HPDE6-E6E7 (cell line): Measurements from ENCODE around the gene CBX3.
A peak's percentile ranks its signal among the peaks of the same experiment; 100 is the strongest.
"Not testable (repeated sequence)": the region's sequence is repeated elsewhere in the genome, so short reads cannot be mapped to it uniquely, and the experiment has no call there.

Experiments used
- DNase-seq: peaks from one replicate; pipeline ENCODE4 v3.0.0; 2011; ENCODE audit warnings: missing footprints; ENCODE audit errors: extremely low spot score

The CBX3 gene

DNA sequence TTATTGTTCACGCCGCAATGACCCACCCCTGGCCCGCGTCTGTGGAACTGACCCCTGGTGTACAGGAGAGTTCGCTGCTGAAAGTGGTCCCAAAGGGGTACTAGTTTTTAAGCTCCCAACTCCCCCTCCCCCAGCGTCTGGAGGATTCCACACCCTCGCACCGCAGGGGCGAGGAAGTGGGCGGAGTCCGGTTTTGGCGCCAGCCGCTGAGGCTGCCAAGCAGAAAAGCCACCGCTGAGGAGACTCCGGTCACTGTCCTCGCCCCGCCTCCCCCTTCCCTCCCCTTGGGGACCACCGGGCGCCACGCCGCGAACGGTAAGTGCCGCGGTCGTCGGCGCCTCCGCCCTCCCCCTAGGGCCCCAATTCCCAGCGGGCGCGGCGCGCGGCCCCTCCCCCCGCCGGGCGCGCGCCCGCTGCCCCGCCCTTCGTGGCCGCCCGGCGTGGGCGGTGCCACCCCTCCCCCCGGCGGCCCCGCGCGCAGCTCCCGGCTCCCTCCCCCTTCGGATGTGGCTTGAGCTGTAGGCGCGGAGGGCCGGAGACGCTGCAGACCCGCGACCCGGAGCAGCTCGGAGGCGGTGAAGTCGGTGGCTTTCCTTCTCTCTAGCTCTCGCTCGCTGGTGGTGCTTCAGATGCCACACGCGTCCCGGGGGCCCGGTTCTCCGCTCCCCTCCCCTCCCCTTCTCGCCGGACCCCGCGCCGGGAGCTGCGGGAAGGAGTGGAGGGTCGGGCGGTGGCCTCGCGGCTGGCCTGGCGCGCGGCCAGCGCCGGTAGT lies at the start of gene CBX3:
Gene CBX3 (plus strand): TSS at position 499 of the 772 bp plus-strand sequence. CDS start 1,254 bp downstream, outside the sequence.
- DNase-seq = peak; percentile 49

DNA sequence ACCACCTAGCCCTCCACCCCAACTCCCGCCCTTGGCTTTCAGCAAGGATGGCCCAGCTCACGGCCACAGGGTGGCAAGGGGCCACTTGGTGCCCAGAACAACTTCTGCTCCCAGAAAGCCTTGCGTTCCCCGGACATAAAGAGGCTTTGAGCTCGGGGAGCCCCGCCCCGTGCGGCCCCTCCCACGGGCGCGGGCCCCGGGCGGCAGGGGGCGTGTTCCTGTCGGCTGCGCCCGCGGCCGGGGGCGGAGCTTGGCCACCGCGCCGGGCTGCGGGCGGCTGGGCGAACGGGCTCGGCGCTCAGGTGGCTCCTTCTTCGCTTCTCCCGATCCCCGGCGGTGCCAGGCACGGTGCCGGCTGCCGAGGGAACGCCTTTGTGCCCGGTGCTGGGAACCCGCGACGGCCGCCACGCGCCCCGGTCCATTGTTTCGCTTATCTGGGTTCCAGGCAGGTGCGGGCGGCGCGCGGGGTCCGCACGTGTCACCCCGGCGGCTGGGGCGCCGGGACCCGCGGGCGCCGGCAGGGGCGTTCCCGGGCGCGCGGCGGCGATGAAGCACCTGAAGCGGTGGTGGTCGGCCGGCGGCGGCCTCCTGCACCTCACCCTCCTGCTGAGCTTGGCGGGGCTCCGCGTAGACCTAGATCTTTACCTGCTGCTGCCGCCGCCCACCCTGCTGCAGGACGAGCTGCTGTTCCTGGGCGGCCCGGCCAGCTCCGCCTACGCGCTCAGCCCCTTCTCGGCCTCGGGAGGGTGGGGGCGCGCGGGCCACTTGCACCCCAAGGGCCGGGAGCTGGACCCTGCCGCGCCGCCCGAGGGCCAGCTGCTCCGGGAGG lies 49.4 kb upstream of the CBX3 start, which contains the start of gene NFE2L3:
Gene NFE2L3 (plus strand): TSS at position 246 of the 829 bp plus-strand sequence. CDS start 301 bp downstream, at position 547.
- peak; percentile 66 for DNase-seq

DNA sequence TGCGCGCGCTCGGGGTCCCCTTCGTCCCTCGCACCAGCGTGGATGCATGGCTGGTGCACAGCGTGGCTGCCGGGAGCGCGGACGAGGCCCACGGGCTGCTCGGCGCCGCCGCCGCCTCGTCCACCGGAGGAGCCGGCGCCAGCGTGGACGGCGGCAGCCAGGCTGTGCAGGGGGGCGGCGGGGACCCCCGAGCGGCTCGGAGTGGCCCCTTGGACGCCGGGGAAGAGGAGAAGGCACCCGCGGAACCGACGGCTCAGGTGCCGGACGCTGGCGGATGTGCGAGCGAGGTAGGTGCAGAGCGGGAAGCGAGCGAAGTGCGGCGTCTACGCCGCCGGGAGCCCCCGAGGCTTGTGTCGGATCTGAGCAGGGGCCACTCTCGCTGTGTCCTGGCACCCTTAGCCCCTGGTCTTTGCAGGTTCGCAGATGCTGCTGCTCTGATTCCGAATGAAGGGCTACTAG lies 48.7 kb upstream of the CBX3 start:
- not testable (repeated sequence) for DNase-seq

DNA sequence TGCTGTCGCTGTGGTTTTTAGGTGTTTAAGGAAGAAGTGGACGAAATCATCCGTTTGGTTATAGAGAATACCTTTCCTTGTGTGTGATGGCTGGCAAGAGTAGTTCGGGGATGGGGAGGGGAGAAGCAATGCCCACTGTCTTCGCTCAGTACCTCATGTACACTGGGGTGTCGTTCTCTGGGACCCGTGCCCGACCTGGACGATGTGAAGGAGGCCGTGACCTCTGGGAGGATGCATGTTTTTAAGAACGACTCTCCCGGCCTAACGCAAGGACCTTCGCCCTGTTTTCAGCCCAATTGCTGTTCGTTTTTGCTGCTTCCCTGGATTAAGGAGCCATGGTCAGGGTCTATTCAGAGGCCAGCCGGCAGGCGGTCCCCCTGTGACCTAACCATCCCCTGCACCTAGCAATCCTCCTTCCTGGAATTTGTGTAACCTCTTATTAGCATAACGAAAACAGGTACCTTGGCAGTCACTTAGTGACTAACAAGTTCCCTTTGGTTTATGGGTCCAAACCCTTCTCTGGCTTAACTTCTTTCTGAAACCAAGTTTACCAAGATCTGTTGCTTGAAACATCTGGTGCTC lies 48.2 kb upstream of the CBX3 start:
- DNase-seq = no peak

DNA sequence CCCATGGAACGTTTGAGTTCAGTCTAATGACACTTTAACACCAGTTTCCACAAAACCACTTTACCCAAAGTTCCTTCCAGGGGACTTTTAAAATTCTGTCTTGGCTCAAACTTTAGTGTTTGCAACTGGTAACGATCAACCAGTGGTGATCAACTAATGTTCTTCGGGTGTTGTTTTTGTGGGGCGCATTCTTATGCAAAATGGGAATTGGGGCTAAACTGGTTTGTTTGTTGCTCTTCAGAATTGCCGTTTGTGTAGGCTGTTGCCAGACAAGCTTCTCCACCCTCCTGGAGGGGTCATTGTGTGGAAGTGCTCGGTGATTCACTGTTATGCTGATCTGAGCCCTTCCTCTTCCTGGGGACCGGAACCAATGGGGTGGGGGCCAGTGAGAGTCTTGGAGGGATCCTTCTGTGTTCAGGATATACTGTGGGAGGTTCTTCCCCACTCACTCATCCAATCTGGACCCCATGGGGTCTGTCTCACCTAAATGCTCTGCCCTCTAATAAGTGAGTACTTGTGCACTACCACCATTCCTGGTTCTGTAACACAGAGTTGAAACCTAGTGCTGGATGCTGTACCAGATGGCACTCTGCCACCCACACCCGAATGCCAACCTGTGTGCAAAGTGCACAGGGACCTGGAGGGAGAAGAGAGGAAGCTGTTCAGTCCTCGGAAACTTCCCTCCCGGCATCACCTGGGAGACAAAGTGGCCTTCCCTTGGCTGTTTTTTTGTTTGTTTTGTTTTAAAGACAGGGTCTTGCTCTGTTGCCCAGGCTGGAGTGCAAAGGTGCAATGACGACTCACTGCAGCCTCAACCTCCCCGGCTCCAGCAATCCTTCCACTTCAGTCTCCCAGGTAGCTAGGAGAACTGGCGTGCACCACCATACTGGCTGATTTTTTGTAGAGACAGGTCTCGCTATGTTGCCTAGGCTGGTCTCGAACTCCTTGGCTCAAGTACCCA lies 47.4 kb upstream of the CBX3 start:
- DNase-seq = peak; percentile 52

DNA sequence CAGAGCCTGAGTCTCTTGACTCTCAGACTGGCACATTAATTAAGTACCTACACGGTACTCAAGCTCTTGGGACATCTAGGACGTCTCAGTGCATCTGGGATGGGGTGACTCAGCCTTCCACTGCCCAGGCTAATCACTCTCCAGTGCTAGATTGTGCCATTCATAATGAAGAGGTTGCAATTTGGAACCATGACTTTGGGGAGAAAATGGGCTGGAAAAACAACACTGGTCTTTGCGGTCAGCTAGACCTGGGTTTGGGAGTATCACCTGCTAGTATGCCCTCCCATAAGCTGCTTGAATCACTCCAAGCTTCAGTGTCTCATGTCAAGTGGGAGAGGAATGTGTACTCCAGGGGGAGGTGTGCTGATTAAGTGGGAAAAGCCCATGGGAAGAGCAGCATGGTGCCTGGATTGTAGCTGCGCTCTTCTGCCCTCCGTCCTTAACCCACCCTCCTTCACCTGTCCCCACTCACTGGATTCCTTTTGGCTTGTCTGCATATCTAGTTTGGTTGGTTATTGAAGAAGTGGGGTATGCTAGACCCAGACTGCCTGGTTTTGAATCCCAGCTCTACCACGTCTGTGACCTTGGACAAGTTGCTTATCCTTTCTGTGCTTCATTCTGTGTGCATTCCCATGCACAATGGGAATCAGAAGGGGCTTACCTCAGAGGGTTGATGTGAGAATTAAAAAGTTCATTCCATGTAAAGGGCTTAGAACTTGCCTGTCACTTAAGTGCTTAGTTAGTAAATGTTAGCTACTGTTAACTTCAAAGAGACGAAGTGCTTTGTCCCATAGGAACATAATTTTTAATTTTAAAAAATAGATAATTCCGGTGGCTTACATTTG lies 45.8 kb upstream of the CBX3 start:
- peak; percentile 50 for DNase-seq

DNA sequence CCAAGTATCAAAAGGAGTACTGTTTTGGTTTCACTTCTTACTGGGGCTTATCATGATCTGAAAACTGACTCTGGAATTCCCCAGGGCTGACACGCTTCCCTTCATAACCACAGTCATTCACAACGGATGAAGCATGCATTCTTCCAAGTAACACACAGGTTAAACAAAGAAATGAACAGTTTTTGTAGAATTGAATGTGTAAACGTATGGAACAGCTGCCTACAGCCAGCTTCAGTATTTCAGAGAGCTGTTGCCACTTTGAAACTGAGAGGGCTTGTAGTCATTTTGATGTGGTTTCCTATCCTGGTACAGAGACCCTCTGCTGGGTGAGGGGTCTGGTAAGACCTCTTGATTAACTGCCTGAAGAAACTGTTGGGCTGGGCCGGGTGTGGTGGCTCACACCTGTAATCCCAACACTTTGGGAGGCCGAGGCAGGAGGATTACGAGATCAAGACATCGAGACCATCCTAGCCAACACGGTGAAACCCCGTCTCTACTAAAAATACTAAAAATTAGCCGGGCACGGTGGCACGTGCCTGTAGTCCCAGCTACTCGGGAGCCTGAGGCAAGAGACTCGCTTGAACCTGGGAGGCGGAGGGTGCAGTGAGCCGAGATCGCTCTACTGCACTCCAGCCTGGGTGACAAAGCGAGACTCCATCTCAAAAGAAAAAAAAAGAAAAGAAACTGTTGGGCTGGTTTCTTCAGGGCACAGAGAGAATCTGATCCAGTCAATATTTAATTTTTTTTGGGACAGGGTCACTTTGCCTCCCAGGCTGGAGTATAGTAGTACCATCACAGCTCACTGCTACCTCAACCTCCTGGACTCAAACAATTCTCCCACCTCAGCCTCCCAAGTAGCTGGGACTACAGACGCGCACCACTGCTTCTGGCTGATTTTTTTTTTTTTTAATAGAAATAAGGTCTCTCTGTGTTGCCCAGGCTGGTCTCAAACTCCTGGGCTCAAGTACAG lies 44.8 kb upstream of the CBX3 start:
- peak; percentile 71 for DNase-seq

DNA sequence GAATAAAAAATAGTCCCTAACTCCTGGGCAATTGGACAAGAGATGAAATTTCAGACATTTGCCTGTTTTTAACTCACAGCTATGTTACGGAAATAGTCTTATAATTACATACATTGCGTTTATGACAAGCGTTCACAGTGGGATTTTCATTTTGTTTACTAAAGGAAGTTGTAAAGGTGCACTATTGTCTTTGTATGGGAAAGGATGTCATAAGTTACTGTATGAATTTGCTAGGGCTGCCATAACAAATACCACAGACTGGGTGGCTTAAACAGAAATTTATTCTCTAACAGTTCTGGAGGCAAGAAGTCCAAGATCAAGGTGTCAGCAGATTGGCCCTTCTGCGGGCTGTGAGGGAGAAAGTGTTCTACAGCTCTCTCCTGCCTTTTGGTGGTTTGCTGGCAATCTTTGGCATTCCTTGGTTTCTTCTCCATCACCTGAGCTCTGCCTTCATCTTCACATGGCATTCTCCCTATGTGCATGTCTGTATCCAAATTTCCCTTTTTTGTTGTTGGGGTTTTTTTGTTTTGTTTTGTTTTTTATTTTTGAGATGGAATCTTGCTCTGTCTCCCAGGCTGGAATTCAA lies 43.9 kb upstream of the CBX3 start:
- no peak for DNase-seq

DNA sequence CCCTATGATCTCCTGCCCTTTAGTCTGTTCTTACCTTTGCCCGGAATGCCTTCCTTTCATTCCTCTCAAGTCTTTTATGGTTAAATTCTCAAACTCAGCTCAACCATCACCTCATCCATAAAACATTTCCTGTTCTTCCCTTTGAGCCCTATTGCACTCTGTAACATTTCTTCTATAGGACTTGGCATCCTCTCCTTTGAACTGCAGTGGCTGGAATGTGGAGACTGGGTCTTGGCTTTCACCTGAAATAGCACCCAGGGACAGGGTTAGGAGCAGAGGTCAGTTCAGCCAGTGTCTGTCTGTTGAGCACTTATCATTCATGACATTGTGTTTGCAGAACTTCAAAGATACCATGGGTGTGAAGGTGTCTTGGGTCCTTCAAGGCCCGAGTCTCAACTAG lies 42.3 kb upstream of the CBX3 start:
- DNase-seq = no peak

DNA sequence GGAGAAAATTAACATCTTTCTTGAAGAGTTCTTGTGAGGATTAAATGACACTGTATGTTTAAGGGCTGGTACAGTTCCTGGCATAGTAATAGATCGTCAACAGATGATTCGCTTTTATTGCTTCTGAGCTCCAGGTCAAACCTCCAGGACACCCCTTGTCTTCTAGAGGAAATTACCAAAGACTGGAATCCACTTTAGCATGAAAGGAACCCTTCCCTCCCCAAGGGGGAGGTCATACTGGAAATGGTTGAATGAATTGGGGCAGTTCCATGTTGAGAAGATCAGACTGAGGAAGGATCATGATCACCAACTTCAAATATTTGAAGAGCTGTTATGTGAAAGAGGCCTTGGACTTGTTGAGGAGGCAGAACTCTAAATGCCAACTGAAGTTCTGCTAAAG lies 40.6 kb upstream of the CBX3 start:
- DNase-seq = no peak

DNA sequence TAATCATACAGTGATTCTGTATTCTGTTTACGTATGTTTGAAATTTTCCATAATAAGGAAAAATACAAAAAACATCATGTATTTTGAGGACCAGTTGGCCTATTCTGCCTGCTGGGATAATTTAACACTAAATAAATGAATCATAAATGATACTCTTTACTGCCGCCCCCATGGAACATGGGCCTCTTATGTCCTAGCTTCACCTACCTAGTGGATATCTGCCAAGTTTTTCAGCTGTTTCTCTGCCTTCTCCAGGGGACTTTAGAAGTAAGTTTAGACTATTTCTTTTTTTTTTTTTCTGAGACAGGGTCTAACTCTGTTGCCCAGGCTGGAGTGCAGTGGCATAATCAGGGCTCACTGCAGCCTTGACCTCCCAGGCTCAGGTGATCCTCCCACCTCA lies 39.1 kb upstream of the CBX3 start:
- no peak for DNase-seq

DNA sequence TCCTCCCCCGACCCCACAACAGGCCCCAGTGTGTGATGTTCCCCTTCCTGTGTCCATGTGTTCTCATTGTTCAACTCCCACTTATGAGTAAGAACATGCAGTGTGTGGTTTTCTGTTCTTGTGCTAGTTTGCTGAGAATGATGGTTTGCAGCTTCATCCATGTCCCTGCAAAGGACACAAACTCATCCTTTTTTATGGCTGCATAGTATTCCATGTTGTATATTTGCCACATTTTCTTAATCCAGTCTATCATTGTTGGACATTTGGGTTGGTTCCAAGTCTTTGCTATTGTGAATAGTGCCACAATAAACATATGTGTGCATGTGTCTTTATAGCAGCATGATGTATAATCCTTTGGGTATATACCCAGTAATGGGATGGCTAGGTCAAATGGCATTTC lies 37.7 kb upstream of the CBX3 start:
- not testable (repeated sequence) for DNase-seq

DNA sequence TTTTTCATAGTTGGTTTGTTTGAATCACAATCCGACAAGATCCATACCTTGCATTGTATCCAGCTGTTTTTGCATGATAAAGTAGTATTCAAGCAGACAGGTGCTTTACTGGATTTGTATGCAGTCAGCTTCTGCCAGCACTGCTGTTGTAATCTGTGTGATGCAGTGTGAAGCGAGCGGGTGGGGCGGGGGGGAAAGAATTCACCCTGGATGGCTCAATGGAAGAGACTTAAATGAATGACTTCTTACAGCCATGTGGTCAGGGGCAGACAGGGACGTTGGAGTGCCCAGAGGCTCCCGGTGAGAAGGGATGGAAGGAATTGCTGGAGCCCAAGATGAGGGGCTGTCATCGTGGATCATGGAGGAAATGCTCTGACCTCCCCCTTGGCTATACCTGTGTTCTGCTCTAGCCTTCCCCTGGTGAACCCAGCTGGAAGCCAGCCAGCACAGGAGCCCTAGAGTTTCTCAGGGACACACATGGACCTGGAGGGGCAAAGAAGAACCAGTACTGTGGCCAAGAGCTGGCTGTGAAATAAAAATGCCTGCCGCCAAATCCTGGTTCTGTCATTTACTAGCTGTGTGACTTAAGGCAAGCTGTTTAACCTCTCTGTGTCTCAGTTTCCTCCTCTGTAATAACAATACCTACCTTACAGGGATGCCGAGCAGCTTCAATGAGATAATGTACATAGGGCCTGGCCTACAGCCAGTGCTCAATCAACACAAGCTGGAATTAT lies 35.4 kb upstream of the CBX3 start:
- DNase-seq = no peak

DNA sequence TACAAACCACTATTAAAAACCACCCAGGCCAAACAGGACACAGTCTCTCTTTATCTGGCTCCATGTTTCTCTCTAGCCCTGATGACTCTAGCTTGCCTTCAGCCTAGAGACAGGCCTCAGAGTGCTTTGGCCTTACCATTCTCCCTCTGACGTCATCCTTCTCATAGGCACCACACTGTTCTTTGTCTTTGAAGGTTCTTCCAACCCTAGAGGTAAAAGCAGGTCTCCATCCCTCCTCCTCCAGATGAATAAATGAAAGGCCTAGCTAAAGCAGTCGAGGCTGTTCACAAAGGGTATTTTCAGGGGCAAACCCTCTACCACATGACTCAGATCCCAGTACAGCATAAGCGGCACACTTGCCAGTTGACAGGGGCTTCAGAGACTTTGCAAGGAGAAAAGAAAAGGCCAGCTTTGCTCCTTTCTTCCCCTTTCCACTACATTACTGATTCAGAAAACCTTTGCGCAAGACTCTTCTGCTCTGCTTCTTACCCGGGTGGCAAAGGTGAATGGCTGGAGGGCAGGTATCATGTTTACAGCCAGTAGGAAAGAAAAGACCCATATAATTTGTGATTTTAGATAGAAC lies 34.8 kb upstream of the CBX3 start:
- DNase-seq = no peak

DNA sequence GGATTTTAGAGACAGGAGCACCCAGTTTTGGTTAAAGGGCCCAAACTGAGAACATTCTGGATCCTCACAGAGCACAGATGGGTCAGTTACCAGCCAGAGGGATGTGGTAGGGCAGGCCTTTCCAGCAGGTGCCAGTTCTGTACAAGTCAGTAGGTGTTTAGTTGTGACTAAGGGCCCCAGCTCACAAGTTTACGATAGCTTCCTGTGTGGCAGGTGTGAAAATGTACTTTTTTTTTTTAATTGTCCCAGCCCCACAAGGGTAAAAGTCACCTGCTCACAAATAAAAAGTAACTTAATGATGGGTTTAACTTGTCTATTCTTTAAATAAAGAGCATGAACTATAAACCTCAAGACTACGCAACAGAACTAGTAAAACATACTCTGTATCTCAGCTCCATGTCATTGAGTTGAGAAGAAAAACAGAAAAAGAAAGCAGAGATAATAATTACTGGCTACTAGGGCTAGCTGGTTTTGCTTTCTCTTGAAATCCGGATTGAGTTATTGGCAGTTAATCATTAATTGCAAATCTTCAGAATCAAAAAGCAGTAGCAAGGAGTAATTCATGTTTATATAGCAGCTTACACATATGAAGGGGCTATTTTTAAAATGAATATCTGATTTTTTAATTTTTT lies 34.1 kb upstream of the CBX3 start:
- DNase-seq = no peak

DNA sequence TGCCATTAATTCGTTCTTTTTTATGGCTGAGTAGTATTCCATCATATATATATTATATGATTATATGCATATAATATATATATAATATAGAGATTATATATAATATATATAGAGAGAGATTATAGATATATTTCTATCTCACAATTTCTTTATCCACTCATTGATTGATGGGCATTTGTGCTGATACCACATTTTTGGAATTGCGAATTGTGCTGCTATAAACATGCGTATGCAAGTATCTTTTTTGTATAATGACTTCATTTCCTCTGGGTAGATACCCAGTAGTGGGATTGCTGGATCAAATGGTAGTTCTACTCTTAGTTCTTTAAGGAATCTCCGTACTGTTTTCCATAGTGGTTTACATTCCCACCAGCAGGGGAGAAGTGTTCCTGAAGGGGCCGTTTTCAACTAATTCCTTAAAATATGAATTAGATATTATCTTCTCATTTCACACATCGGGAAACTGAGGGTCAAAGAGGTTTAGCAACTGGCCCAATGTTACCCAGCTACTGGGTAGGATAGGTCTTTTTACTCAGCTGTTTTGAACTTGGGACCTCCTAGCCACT lies 33.0 kb upstream of the CBX3 start:
- no peak for DNase-seq

DNA sequence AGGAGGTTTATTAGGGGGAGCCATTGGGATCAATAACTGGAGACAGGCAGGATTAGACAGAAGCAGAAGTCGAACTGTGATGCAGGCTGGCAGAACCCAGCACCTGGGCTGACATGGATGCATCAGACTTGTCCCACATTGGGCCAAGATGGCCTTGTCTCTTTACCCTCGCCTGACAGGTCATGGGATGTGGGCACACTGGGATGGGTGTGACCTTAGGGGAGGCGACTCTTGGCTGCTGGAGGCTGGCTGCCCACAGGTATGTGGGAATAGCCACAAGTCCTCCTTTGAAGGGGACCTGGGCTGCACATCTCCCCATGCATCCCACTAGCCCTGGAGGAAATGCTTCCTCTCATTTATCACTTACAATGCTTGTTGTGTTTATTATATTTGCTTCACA lies 32.3 kb upstream of the CBX3 start:
- no peak for DNase-seq
